GM23338 (cell line): ENCODE results near the gene C5orf34. TPM values are rescaled to one million over a fixed set of nuclear protein-coding genes. Genes with fewer than 3 reads are reported as not detected.
A peak's percentile ranks its signal among the peaks of the same experiment; 100 is the strongest.

ENCODE experiments used
- ATAC-seq: fragments of 200-7000 bp; cut with Tn5 transposase; 3 replicates; pipeline ENCODE4 v1.9.1; 2020
- DNase-seq: peaks from one replicate; pipeline ENCODE4 v3.0.0-alpha.2; 2015; ENCODE audit warnings: low spot score
- H2AFZ ChIP-seq: fragments of 200-600 bp; sonication (generic); 2 replicates; pipeline ENCODE4 v1.8.0; 2016; ENCODE audit warnings: antibody characterized with exemption, mild to moderate bottlenecking, moderate library complexity
- H3F3A ChIP-seq: fragments of 200-600 bp; sonication (generic); replicated peaks from 2 replicates; pipeline ENCODE4 v1.8.0; 2017; ENCODE audit warnings: antibody characterized with exemption, mixed run types, low read depth
- H3K27ac ChIP-seq: fragments of 200-600 bp; sonication (generic); 2 replicates; pipeline ENCODE4 v1.6.1; 2016; ENCODE audit warnings: low read depth
- H3K27me3 ChIP-seq: fragments of 200-600 bp; sonication (generic); 2 replicates; pipeline ENCODE4 v1.8.0; 2016; ENCODE audit warnings: mild to moderate bottlenecking, mixed run types, moderate library complexity; ENCODE audit not compliant: insufficient read depth
- H3K36me3 ChIP-seq: fragments of 200-600 bp; sonication (generic); 2 replicates; pipeline ENCODE4 v1.8.0; 2016; ENCODE audit warnings: mild to moderate bottlenecking; ENCODE audit not compliant: insufficient read depth
- H3K4me1 ChIP-seq: fragments of 200-600 bp; sonication (generic); 2 replicates; pipeline ENCODE4 v1.8.0; 2016; ENCODE audit warnings: mild to moderate bottlenecking, moderate library complexity; ENCODE audit not compliant: insufficient read depth
- H3K4me2 ChIP-seq: fragments of 200-600 bp; sonication (generic); 2 replicates; pipeline ENCODE4 v1.7.1; 2017; ENCODE audit warnings: mixed run types
- H3K4me3 ChIP-seq: fragments of 200-600 bp; sonication (generic); 2 replicates; pipeline ENCODE4 v1.6.1; 2016; ENCODE audit warnings: mixed run types
- H3K79me2 ChIP-seq: fragments of 200-600 bp; sonication (generic); replicated peaks from 2 replicates; pipeline ENCODE4 v1.8.0; 2017; ENCODE audit warnings: mild to moderate bottlenecking; ENCODE audit not compliant: insufficient read depth
- H3K9me2 ChIP-seq: fragments of 200-600 bp; sonication (generic); 2 replicates; pipeline ENCODE4 v1.8.0; 2017; ENCODE audit not compliant: insufficient read depth
- H4K20me1 ChIP-seq: fragments of 200-600 bp; sonication (generic); replicated peaks from 2 replicates; pipeline ENCODE4 v1.8.0; 2017; ENCODE audit warnings: mild to moderate bottlenecking; ENCODE audit not compliant: insufficient read depth
- H3K27ac Mint-ChIP-seq: 2 replicates; pipeline ENCODE4 v1.8.0; 2020; ENCODE audit warnings: inconsistent platforms, mild to moderate bottlenecking, moderate library complexity, mixed read lengths
- H3K27me3 Mint-ChIP-seq: 3 replicates; pipeline ENCODE4 v1.8.0; 2022; ENCODE audit warnings: low read depth, mild to moderate bottlenecking, moderate library complexity, mixed read lengths, inconsistent platforms; ENCODE audit not compliant: insufficient read depth, poor library complexity
- H3K36me3 Mint-ChIP-seq: 3 replicates; pipeline ENCODE4 v1.8.0; 2021; ENCODE audit warnings: low read depth, mild to moderate bottlenecking, inconsistent platforms, moderate library complexity, mixed read lengths
- H3K4me1 Mint-ChIP-seq: 3 replicates; pipeline ENCODE4 v1.8.0; 2020; ENCODE audit warnings: mild to moderate bottlenecking, inconsistent platforms, mixed read lengths
- H3K4me3 Mint-ChIP-seq: 3 replicates; pipeline ENCODE4 v1.8.0; 2021; ENCODE audit warnings: moderate library complexity, mild to moderate bottlenecking, inconsistent platforms, mixed read lengths
- H3K9me3 Mint-ChIP-seq: 3 replicates; pipeline ENCODE4 v1.8.0; 2020; ENCODE audit warnings: moderate library complexity, mild to moderate bottlenecking, inconsistent platforms, mixed read lengths
- CTCF ChIP-seq, 2 experiments: fragments of 200-600 bp in 1 of 2; sonication (generic) in 1 of 2; conservative IDR thresholded peaks; 2 replicates each; pipeline versions ENCODE4 v1.5.1 to v1.6.1; 2016 to 2017; ENCODE audit warnings: antibody characterized with exemption in 2 of 2, low read depth in 2 of 2, mild to moderate bottlenecking in 2 of 2, moderate library complexity in 1 of 2
- ETS1 ChIP-seq: IDR thresholded peaks from 2 replicates; pipeline ENCODE4 v1.6.1; 2016; ENCODE audit warnings: antibody characterized with exemption
- REST ChIP-seq: IDR thresholded peaks from one replicate; pipeline ENCODE4 v1.6.1; 2018; ENCODE audit warnings: antibody characterized with exemption; ENCODE audit not compliant: unreplicated experiment
- polyA plus RNA-seq: library from polyadenylated mRNA; unstranded; fragments of >200 nt; fragmentation: Nextera tagmentation; extraction: Ambion mirVana; gene quantifications from 2 replicates; pipeline ENCODE4 v1.2.1, GENCODE V29; 2016
- total RNA-seq: library from RNA; depleted of rRNA; stranded (reverse); fragments of >200 nt; shearing (Covaris generic); gene quantifications from 2 replicates; pipeline ENCODE4 v1.2.3, GENCODE V29; 2014

C5orf34 gene
- total and polyA plus RNA-seq, 2 experiments from 2014 or later, result 12.2 to 15.3 TPM

GRCh38 chr5:43485406-43485805 is 29.5 kb downstream of the C5orf34 start (continued):
- no peak for TF ChIP-seq REST

GRCh38 chr5:43484106-43484849 is 30.7 kb downstream of the C5orf34 start:
- H3F3A ChIP-seq, result no peaks in the 10 kb centered on the region
- Mint-ChIP-seq H3K9me3 (no peaks in the 10 kb centered on the region; the same call in 2 of the 3 replicates), H3K4me3 (peak overlapping the region; percentile 92), H3K4me1 (peaks cover 10% of the 10 kb centered on the region; the same call in 2 of the 3 replicates), H3K36me3 (peaks cover 8% of the 10 kb centered on the region; the same call in 2 of the 3 replicates), H3K27me3 (peaks cover 8% of the 10 kb centered on the region), H3K27ac (peak overlapping the region; percentile 99)
- peak; percentile 93 for DNase-seq
- peak overlapping the region; percentile 92 for H3K27ac ChIP-seq
- peak overlapping the region; percentile 77 for H3K4me2 ChIP-seq
- H3K4me3 ChIP-seq, result peak overlapping the region; percentile 73
- peak; percentile 60 to 69 for TF ChIP-seq CTCF (conservative IDR thresholded peaks at IDR 0.05; ENCODE audit: low read depth in 2 of 2)
- no peak for TF ChIP-seq ETS1
- H3K79me2 ChIP-seq, result peaks cover 18% of the 10 kb centered on the region
- H4K20me1 ChIP-seq, result no peaks in the 10 kb centered on the region
- H2AFZ ChIP-seq, result 0 out of 2 replicates have a peak overlapping the region, but pooled peaks have one; percentile 53
- H3K4me1 ChIP-seq, result peaks cover 13% of the 10 kb centered on the region
- no peaks in the 10 kb centered on the region for H3K27me3 ChIP-seq
- no peaks in the 10 kb centered on the region for H3K9me2 ChIP-seq
- no peaks in the 10 kb centered on the region for H3K36me3 ChIP-seq
- ATAC-seq, result peak; percentile 80
